ENCODE results near the gene CCL2. TPM values are rescaled to one million over a fixed set of nuclear protein-coding genes. Genes with fewer than 3 reads are reported as not detected.

The CCL2 gene
- total RNA-seq, 1 experiment from 2014 or later: 1.4 TPM

DNA sequence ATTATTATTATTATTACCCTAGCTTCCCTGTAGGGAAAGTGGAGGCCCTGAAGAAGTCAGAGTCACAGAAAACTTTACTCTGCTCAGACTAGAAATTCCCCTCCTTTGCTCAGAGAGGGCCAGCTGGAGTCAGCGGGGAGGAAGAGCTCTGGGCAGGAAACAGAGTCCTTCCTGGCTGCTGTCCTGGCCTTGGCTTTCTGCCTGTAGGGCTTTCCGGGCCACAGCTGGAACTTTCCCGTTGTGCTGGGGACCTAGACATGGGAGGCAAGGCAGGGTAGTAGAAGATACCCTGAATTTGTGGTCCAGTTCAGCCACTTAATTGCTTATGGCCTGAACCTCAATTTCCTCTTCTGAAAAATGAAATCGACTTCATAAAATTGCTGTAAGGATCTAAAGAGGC, 14.0 kb upstream of the CCL2 start:
- no peak overlapping the region for H3K27ac Mint-ChIP-seq
- Histone ChIP-seq H3K79me1 (ENCODE audit: insufficient read depth, low read depth, low read length, poor library complexity, severe bottlenecking) (no peaks in the 10 kb centered on the region), H3K4ac (ENCODE audit: low read depth, low read length) (no peak overlapping the region), H3K4me1 (ENCODE audit: insufficient read depth, low read length) (no peaks in the 10 kb centered on the region), H2BK20ac (ENCODE audit: low read depth, low read length, poor library complexity, severe bottlenecking) (no peak overlapping the region), H3K4me2 (ENCODE audit: insufficient read depth, insufficient read length, low read length) (no peak overlapping the region), H4K20me1 (ENCODE audit: control insufficient read depth, insufficient read depth, insufficient read length) (no peaks in the 10 kb centered on the region), H4K5ac (ENCODE audit: insufficient read length, low read depth, low read length) (no peak overlapping the region), H2BK12ac (ENCODE audit: insufficient read length, low read depth, low read length) (no peak overlapping the region), H3K9ac (ENCODE audit: extremely low read depth, insufficient read length, low read length) (no peak overlapping the region), H3K18ac (ENCODE audit: insufficient read length, low read depth, low read length) (no peak overlapping the region), H3K9me3 (ENCODE audit: control insufficient read depth, low read depth, low read length) (no peaks in the 10 kb centered on the region), H4K91ac (ENCODE audit: insufficient read length, low read depth, low read length) (no peak overlapping the region), H3K23me2 (ENCODE audit: insufficient read length, low read depth, low read length, poor library complexity, severe bottlenecking) (no peaks in the 10 kb centered on the region), H2BK120ac (ENCODE audit: low read depth, low read length, poor library complexity, severe bottlenecking) (no peak overlapping the region), H3K23ac (ENCODE audit: insufficient read length, low read depth, low read length) (no peak overlapping the region), H3K27ac (ENCODE audit: insufficient read length, low read depth, low read length) (no peak overlapping the region), H3K56ac (ENCODE audit: insufficient read length, low read depth, low read length) (no peak overlapping the region), H3K79me2 (ENCODE audit: insufficient read depth, low read length) (no peaks in the 10 kb centered on the region), H3K14ac (ENCODE audit: insufficient read depth, low read length) (no peak overlapping the region), H2AFZ (ENCODE audit: low read length) (no peak overlapping the region), H3T11ph (ENCODE audit: low read length) (no peak overlapping the region), H2BK5ac (ENCODE audit: insufficient read length, low read length) (no peak overlapping the region), H3K27me3 (ENCODE audit: insufficient read depth, low read length) (no peaks in the 10 kb centered on the region), H2BK15ac (ENCODE audit: low read depth, low read length) (no peak overlapping the region), H4K8ac (replicated peaks; ENCODE audit: insufficient read length, low read depth, low read length) (no peak overlapping the region), H2AK5ac (ENCODE audit: insufficient read length, low read length) (no peak overlapping the region)
- no peak overlapping the region for H3K4me3 Mint-ChIP-seq
- H3K27me3 Mint-ChIP-seq (ENCODE audit: low read depth): no peaks in the 10 kb centered on the region
- no peak for DNase-seq
- H3K36me3 Mint-ChIP-seq (ENCODE audit: insufficient read depth in 1 of 3, low read depth in 3 of 3): no peaks in the 10 kb centered on the region
- no peaks in the 10 kb centered on the region for H3K9me3 Mint-ChIP-seq
- peaks cover 12 to 14% of the 10 kb centered on the region in 2 experiments for H3K4me1 Mint-ChIP-seq
- TF ChIP-seq, protein P1, sequence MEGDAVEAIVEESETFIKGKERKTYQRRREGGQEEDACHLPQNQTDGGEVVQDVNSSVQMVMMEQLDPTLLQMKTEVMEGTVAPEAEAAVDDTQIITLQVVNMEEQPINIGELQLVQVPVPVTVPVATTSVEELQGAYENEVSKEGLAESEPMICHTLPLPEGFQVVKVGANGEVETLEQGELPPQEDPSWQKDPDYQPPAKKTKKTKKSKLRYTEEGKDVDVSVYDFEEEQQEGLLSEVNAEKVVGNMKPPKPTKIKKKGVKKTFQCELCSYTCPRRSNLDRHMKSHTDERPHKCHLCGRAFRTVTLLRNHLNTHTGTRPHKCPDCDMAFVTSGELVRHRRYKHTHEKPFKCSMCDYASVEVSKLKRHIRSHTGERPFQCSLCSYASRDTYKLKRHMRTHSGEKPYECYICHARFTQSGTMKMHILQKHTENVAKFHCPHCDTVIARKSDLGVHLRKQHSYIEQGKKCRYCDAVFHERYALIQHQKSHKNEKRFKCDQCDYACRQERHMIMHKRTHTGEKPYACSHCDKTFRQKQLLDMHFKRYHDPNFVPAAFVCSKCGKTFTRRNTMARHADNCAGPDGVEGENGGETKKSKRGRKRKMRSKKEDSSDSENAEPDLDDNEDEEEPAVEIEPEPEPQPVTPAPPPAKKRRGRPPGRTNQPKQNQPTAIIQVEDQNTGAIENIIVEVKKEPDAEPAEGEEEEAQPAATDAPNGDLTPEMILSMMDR (conservative IDR thresholded peaks at IDR 0.05): no peak
- WGBS (ENCODE audit: extremely low coverage, insufficient read length, low lambda C conversion rate): no CpG with 5 or more reads among the region's 4 CpGs
